Vagina (tissue), 2 donors: Measurements from ENCODE around the gene BTN2A1.

Experiments
- POLR2A ChIP-seq, 2 donors: fragments of 450-650 bp; IDR thresholded peaks; one replicate each; pipeline ENCODE4 v1.6.1; 2017; ENCODE audit warnings: antibody characterized with exemption in 2 of 2, mild to moderate bottlenecking in 2 of 2, moderate library complexity in 2 of 2
- POLR2AphosphoS5 ChIP-seq, 2 donors: sonication (generic); formaldehyde crosslinking; IDR thresholded peaks; one replicate each; pipeline ENCODE4 v1.9.0; 2017; ENCODE audit warnings: antibody characterized with exemption in 2 of 2, mild to moderate bottlenecking in 2 of 2, low read depth in 1 of 2; ENCODE audit not compliant: insufficient read depth in 1 of 2
- TF ChIP-seq, protein P1 (sequence below), 3 experiments: fragments of 450-650 bp in 2 of 3; fragments of 200-600 bp in 1 of 3; sonication (generic) in 1 of 3; IDR thresholded peaks; one replicate each; pipeline ENCODE4 v1.5.1; 2017 to 2019; ENCODE audit warnings: antibody characterized with exemption in 3 of 3, mild to moderate bottlenecking in 2 of 3, moderate library complexity in 2 of 3

DNA sequence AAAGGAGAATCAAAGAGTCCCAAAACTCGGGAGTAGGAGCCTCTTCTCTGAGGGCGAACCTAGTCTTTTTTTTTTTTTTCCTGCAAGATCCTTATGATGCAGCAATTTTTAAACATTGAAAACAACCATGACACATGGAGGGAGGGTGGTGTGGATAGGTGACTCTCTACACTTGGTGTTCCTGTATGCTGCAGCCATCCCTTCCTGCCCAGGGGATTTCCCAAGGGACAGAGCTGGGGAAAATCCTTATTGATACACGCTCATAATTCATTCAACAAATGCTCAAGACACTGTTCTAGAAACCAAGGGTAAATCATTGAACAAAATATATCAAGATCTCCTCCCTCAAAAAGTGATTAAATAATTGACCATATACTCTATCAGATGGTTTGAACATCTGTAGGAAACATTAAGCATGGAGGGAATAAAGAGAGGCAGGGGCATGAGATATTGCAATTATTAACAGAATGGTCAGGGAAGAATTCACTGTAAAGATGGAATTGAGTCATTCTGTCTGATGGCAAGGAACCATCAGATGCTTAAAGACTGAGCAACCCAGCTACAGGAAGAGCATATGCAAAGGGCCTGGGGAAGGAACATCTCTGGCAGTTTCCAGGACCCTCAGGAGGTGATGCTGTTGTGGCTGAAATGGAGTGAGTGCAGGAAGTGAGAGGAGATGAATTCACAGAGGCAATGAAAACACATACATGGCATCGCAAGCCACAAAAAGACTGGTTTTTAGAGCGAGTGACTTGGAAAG lies 30.9 kb upstream of the BTN2A1 start:
- TF ChIP-seq, protein P1, sequence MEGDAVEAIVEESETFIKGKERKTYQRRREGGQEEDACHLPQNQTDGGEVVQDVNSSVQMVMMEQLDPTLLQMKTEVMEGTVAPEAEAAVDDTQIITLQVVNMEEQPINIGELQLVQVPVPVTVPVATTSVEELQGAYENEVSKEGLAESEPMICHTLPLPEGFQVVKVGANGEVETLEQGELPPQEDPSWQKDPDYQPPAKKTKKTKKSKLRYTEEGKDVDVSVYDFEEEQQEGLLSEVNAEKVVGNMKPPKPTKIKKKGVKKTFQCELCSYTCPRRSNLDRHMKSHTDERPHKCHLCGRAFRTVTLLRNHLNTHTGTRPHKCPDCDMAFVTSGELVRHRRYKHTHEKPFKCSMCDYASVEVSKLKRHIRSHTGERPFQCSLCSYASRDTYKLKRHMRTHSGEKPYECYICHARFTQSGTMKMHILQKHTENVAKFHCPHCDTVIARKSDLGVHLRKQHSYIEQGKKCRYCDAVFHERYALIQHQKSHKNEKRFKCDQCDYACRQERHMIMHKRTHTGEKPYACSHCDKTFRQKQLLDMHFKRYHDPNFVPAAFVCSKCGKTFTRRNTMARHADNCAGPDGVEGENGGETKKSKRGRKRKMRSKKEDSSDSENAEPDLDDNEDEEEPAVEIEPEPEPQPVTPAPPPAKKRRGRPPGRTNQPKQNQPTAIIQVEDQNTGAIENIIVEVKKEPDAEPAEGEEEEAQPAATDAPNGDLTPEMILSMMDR (IDR thresholded peaks at IDR 0.05) = no peak
- TF ChIP-seq POLR2AphosphoS5 (IDR thresholded peaks at IDR 0.05; ENCODE audit: insufficient read depth in 1 of 2, low read depth in 1 of 2) = no peak
- no peak for TF ChIP-seq POLR2A (IDR thresholded peaks at IDR 0.05)
